Brain pericyte (primary cell): ENCODE measurements around the gene PTPRD.
"Not testable (repeated sequence)": the region's sequence is repeated elsewhere in the genome, so short reads cannot be mapped to it uniquely, and the experiment has no call there.

Experiments used
- DNase-seq: peaks from one replicate; pipeline ENCODE4 v3.0.0-alpha.2; 2012; ENCODE audit warnings: low read depth, low spot score

Gene PTPRD

GRCh38 chr9:9173264-9173663 is 1439.5 kb downstream of the PTPRD start:
- no peak for DNase-seq

GRCh38 chr9:9170439-9171134 is 1442.2 kb downstream of the PTPRD start:
- DNase-seq, result no peak

DNA sequence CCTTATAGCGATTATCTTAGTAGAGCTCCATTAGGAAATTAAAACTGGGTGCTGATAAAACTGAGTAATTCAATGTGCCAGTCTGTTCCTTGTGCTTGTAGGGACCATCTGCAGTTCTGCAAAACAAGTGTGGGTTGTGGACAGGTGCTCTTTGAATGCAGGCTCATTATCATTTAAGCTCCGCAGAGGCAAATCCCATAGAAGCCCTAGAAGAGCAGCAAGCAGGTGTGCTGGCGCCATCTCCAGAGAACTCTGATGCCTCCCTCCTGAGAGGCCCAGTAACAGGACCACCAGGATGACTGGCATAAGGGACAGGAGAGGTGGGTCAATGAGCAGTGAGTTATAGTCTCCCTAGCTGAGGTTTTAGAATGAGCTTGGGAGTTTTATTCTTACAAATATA is 1470.8 kb downstream of the PTPRD start:
- DNase-seq, result no peak

DNA sequence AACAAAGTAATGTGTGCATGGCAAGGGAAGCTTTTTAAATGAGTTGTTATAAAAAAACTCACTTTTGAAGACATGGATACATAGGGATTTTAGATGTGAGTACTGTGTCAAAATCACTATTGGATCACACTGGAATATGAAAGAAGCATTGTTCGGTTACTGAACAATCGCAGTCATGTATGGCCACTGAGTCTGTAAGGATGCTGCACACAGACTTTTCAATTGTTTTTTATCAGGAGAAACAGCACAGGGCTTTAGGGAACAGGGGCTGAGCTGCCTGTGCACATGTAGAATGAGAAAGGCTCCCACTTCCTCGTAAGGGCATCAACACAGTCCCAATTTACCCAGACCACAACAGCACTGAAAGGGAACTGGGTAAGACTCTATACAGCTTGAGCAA is 1479.3 kb downstream of the PTPRD start:
- DNase-seq, result no peak

GRCh38 chr9:9124616-9125015 is 1488.2 kb downstream of the PTPRD start:
- DNase-seq, result no peak

GRCh38 chr9:9122230-9122875 is 1490.4 kb downstream of the PTPRD start:
- DNase-seq, result no peak

DNA sequence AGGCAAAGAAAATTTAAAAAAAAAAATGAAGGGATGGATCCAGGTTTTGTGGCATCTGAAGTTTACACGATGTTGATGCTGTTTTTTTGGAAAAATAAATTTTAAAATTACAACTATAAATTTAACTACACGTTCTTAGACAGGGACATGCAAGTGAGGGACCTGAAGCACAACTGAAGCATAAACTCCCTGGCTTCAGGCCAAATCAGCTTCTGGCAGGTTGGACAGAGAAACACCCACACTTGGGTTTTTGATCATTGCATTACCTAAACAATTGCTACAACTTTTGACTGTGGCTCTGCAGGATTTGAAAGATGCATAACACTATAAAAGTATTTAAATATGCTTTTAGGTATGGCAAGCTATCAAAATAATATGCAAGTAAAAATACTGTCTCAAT is 1494.9 kb downstream of the PTPRD start:
- DNase-seq, result no peak

DNA sequence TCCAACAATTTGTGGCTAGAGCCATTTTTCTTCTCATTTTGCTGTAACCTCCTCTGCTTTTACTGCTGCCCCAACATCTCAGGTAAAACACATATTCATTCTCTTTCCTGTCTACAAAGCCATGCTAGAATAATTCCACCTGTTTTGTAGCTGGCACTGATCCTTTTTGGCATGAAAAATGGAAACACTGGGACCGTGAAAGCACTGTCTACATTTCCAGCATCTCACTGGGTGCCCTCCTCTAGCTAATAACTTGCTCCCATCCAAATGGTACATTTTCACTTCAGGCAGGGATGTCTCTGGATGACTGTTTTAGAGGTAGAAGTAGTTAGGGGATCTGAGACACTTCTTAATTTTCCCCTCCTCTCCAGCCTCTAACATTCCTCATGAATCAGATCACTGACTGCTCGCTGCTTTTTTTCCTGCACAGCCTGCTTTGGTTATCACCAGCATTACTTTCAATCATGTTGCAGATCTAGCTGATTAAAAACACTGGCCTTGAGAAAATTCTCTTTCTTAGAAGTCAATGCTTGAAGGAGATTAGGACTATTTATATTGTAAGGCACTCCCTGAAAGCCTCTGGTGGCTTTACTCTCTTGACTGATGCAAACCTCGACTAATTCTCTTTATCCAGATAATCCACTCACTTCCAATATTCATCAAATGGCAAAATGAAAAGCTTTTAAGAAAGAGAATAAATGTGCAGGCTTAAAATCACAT is 1500.6 kb downstream of the PTPRD start:
- DNase-seq, result no peak

- no peak for DNase-seq
Measured at GRCh38 chr9:9108641-9109040, 1504.2 kb downstream of the PTPRD start.

- no peak for DNase-seq
Measured at GRCh38 chr9:9102295-9102694, 1510.5 kb downstream of the PTPRD start.

DNA sequence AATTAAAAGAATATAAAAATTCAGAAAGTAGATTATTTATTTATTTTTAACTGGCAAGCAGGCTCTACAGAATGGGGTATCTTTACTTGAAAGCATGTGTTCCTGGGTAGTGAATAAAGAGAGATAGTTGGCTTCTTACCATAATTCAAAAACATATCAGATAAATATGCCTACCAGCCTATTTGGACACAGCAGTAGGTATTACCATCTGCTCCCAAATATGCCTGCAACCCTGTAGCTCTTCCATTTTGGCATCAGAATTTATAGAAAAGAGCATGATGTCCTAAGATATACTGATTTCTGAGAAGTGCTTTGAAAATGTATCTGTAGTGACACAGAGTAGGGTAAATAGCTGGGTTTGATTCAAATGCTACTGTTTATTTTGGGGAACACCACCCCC is 1512.7 kb downstream of the PTPRD start:
- no peak for DNase-seq

DNA sequence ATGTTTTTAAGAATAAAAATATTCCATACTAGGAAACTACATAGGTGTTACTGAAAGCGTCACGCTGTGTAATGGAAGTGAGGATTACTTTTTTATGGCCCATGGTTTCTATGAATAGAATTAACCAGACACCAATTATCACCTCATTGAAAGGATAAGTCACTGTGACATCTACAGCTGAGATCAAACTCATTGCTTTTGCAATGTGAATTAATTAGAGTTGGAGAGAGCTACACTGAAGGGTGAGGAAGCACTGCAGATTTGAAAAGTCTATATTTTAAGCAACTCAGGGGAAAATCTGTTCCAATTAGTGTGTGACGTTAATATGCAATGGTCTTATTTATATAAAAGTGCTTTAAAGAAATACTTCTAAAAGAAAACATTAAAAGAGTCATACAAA is 1513.2 kb downstream of the PTPRD start:
- no peak for DNase-seq

GRCh38 chr9:9097254-9097653 is 1515.5 kb downstream of the PTPRD start:
- DNase-seq, result not testable (repeated sequence)

- no peak for DNase-seq
Measured at GRCh38 chr9:9091387-9091786, 1521.4 kb downstream of the PTPRD start.

DNA sequence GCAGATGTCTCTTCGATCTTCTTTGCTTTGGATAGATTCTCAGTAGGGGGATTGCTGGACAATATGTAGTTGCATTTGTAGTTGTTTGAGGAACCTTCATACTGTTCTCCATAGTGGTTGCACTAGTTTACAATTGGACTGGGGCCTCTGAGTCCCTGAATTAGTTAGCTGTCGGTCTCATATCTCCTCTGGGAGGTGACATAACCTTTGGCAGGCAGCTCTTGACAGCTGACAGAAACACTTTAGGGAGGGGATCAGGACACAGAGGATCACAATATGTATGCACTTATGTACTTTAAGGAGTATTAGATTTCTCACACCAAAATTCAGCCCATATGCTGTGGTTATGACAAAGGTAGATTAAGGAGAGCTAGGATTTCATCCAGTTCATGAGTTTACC is 1533.3 kb downstream of the PTPRD start:
- DNase-seq, result no peak

GRCh38 chr9:9078301-9078700 is 1534.5 kb downstream of the PTPRD start:
- DNase-seq, result no peak

DNA sequence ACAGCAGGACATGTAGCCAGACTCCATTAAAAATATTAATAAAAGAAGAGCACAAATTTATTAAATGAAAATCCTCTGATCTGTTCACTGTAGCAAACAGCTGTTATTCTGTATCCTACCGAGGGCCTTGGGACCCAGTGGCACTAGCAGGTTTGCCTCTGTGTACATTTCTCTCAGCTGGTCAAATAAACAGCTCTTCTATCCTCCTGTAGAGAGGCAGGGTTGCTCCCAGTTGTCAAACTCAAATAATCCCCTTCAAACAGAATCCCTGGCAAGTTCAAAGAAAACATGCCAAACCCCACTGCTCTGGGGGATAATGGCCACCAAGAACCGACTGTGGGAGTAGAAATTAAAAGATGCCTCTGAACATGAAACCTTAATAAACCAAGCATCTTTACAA is 1551.2 kb downstream of the PTPRD start:
- DNase-seq, result no peak

DNA sequence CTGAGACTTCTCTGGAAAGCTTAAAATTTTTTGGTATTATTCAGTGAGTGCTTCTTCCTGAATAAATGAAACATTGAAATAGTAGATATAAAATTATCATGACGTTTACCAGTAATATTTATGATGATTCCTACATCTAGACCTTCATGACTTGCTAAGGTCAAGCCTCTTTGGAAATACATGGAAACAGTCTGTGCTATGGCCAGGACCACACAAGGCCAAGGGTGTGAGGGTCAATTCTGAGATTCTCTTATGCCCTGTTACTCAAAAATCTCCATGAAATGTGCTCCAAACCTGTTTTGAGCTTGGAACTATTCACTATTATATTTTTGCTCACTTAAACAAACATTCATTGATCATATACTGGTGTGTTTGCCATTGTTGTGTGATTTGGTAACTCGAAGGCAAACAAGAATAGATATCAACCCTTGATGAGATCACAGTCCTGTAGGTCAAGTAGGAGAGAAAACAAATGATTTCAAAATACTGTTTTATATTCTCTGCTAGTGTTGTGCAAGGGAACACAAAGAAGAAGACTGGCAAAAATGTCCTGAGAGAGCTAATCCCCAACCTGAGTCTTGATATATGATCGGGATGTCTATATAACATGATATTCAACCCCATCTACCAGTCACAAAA is 1558.3 kb downstream of the PTPRD start:
- DNase-seq, result no peak

DNA sequence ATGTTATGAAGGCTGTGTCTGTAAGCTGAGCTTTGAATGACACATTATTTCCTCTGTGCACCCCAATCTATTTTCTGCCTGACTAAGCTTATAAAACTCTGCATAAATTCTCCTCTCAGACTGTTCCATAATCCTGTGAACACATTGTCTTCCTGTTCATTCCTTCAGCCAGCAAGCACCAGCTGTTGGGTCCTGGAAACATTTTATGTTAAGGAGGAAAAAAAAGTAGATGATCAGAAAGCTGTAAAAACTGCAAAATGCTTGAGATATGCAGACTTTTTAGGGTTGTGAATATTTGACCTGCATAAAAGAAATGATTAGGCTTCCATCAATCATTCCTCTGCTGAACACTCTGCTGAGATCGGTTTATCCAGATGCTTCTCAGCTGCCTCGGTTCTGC is 1567.2 kb downstream of the PTPRD start:
- no peak for DNase-seq

- DNase-seq, result no peak
Measured at GRCh38 chr9:9045072-9045471, 1567.7 kb downstream of the PTPRD start.

GRCh38 chr9:9043788-9044187 is 1569.0 kb downstream of the PTPRD start:
- DNase-seq, result not testable (repeated sequence)

- DNase-seq, result no peak
Measured at GRCh38 chr9:9041756-9042155, 1571.0 kb downstream of the PTPRD start.
